GM23338 (cell line): ENCODE data around the gene PPP1R3D.

Experiments used
- CREB1 ChIP-seq: fragments of 250-450 bp; sonication (Bioruptor Pico); IDR thresholded peaks from 2 replicates; pipeline ENCODE4 v1.5.0; 2020; ENCODE audit warnings: low read depth, mild to moderate bottlenecking, moderate library complexity
- CTCF ChIP-seq, 2 experiments: fragments of 200-600 bp in 1 of 2; sonication (generic) in 1 of 2; conservative IDR thresholded peaks; 2 replicates each; pipeline versions ENCODE4 v1.5.1 to v1.6.1; 2016 to 2017; ENCODE audit warnings: antibody characterized with exemption in 2 of 2, low read depth in 2 of 2, mild to moderate bottlenecking in 2 of 2, moderate library complexity in 1 of 2
- EZH2phosphoT487 ChIP-seq: fragments of 200-600 bp; sonication (generic); IDR thresholded peaks from one replicate; pipeline ENCODE4 v1.8.1; 2018; ENCODE audit warnings: antibody characterized with exemption; ENCODE audit not compliant: unreplicated experiment
- JUNB ChIP-seq: IDR thresholded peaks from one replicate; pipeline ENCODE4 v1.6.1; 2016; ENCODE audit warnings: antibody characterized with exemption; ENCODE audit not compliant: unreplicated experiment
- POLR2AphosphoS5 ChIP-seq: IDR thresholded peaks from 2 replicates; pipeline ENCODE4 v1.6.1; 2016; ENCODE audit warnings: antibody characterized with exemption, low read depth
- REST ChIP-seq: IDR thresholded peaks from one replicate; pipeline ENCODE4 v1.6.1; 2018; ENCODE audit warnings: antibody characterized with exemption; ENCODE audit not compliant: unreplicated experiment

GRCh38 chr20:59966428-59966827 is 26.3 kb upstream of the PPP1R3D start:
- TF ChIP-seq CTCF (conservative IDR thresholded peaks at IDR 0.05; ENCODE audit: low read depth in 2 of 2) (no peak), POLR2AphosphoS5 (no peak), CREB1 (CRISPR knock-in tag) (no peak), REST (no peak), EZH2phosphoT487 (no peak), JUNB (no peak)
